ENCODE measurements around the gene NCOR2.
A peak's percentile ranks its signal among the peaks of the same experiment; 100 is the strongest.

NCOR2 gene

DNA sequence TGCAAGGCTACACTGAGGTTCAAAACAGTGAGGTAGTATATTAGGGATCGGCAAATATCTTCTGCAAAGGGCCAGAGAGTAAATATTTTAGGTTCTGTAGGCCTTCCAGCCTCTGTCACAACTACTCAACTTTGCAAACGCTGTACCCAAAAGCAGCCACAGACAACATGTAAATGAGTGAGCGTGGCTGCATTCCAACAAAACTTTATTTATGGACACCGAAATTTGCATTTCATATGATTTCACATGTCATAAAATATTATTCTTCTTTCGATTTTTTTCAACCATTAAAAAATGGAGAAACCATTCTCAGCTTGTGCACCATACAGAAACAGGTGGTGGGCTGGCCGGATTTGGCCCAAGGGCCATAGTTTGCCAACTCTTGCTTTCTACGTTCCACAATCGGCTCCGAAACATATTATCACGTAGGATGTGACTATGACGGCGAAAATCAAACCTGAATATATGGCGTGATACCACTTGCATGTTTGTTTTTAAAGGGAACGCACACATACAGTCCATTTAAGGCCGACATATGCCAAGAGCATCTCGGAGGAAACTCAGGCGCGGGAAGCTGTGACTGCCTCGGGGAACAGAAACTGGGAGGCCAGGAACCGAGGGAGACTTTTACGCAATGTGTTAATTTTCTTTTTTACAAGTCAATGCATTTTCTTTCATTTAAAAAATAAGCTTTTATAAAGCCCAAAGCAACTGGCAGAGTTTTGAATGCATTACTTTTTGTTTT, 7.1 kb downstream of the NCOR2 start:
- no peak for DNase-seq

DNA sequence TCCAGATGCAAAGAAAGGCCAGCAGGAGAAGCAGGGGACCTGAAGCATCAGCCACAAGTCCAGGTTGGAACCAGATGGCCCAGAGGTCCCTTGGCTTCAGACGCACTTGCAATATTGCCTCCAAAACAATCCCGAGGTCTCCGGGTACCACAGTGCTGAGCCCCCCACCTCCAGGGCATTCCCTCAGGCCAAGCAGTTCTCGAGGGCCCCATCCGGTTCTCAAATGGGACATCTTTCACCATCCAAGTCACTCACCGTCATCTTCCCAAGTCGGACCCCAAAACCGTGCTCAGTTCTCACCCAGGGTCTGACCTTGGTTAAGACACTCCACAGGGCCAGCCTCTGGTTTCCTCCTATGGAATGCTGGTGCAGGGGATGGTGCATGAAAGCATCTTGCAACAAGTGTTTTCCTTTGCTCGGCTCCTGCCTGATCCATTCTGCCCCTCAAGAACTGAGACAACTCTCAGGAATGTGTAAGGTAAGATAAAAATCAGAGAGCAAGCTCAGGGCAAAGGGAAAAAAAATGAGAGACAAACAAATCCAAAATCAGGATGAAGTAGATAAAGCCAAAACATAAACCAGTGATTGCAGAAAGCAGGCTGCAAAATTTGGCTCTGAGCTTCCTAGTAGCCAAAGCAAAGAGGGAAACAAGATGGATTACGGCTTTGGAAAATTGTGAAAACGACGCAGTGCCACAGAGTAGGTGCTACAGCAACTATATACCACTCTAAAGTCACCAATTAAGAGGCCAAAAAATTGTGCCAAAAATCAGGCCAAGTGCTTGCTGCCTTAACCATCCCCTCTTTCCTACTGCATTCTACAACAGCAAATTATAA, 8.0 kb downstream of the NCOR2 start:
- no peak for DNase-seq

DNA sequence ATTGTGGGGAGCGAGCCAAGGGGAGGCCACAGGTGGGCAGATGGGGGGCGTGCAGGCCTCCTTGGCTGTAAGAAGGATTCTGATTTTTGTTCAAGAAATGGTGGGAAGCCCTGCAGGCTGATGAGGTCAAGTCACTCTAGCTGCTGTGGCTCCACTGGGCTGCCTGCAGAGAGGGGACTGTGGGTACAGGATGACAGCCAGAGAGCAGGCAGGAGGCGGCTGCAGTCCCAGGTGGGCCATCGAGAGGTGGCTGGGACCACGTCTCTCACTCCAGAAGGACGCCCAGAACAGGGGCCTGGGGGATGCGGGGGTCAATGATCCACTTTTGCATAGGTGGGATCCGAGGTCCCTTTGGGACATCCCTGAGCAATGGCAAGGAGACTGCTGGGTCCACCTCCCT, 9.1 kb downstream of the NCOR2 start:
- no peak for DNase-seq

DNA sequence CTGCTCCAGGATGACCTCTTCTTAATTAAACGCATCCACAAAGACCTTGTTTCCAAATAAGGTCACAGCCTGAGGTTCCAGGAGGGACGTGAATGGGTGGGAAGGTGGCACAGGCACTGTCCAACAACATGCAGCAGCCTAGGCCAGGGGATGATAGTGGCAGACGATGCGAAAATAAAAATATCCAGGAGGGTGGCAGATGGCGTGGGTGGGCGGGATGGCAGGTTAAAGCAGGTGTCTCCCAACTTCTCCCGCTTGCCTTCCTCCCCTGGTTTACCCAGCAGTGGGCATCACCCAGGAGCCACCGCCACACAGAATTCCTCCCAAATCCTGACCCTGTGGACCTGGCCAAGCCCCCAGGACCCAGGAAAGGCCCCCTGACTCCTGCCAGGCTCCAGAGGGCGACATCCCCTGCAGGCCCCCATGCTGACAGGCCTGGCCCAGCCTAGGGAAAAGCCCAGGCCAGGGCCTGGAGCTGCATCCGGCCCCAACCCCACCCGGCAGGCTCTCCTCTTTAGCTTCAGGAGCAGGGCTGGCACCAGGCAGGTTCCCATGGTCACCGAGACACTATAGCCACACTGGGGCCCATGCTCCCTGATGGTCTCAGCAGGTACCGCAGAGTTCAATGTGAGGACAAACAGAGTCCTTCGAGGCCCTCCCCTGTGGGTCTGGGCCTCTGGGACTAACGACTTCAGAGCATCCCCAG, 9.7 kb downstream of the NCOR2 start:
- DNase-seq, result no peak

DNA sequence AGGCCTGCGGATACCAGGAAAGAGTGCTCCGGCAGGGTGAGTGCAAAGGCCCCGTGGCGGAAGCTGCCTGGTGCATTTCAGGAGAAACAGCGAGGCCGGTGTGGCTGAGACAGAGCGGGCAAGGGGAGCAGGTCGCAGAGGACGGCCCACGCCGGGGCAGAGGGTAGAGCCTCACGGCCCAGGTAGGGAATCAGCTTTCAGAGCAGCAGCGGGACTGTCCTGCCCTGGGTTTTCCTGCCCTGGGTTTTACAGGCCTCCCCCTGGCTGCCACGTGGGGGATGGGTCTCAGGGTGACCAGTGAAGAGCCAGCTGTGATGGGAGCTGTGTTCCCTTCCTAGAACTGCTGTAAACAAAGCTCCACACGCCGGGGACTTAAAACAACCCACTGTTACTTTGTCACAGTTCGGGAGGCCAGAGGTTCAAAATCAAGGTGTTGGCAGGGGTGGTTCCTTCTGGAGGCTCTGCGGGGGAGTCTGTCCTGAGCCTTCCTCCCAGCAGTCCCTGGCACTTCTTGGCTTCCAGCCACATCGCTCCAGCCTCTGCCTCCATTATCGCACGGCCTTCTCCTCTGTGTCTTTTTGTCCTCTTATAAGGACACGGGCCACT, 10.4 kb downstream of the NCOR2 start:
- DNase-seq, result peak in 31 of 56 donors; percentile 15 to 70 (median 40)

DNA sequence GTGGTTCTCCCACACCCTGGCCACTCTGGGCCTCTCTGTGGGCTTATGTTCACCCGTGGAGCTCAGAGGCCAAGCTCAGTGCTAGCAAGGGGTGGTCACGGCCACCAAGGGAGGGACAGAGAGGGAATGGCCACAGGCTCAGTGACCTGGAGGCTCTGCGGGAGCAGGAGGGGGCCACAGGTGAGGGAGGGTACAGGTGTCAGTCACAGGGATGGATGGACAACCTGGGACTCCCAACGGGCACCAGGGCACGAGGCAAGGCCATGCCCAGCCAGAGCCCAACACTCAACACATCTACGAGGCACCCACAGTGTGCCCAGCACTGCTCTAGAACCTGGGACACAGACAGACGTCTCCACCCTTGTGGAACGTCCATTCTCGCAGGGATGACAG, 11.3 kb downstream of the NCOR2 start:
- DNase-seq, result no peak

DNA sequence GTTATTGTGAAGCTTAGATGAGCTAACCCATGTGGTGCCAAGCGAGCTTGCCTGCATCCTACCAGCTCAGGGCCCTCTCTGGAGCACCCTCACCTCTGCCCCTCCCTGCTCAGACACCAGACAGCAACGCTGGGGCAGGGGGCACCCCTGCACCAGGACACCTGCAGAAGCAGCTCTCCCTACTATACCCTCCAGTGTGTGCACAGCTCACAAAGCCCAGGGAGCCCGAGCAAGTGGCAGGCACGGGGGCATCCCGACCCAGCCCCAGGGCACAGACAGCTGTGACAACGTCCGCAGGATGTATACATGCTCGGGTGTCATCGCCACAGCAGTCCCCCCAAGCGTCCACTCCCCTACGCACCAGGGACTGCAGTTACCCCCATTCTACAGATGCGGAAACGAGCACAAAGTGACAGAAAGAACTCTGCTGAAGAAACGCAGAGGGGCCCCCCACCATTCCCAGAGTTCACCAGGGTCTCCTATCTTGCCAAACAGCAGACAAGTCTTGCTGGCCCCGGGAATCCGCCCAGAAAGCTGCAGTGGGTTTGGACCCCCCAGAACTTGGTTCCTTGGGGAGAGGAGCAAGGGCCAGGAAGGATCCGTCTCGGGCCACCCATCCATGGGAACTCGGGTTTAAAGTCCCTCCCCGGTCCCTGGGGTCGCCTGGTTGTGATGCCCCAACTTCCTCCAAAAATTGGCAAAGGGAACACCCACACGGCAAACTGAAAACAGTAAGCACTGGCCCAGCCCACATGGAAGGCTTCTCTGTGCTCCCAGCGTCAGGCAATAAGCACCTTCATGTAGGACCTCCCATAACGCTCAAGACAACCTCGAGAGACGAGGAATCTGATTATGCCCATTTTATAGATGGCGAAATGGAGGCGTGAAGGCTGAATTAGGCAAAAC, 12.0 kb downstream of the NCOR2 start:
- no peak for DNase-seq

DNA sequence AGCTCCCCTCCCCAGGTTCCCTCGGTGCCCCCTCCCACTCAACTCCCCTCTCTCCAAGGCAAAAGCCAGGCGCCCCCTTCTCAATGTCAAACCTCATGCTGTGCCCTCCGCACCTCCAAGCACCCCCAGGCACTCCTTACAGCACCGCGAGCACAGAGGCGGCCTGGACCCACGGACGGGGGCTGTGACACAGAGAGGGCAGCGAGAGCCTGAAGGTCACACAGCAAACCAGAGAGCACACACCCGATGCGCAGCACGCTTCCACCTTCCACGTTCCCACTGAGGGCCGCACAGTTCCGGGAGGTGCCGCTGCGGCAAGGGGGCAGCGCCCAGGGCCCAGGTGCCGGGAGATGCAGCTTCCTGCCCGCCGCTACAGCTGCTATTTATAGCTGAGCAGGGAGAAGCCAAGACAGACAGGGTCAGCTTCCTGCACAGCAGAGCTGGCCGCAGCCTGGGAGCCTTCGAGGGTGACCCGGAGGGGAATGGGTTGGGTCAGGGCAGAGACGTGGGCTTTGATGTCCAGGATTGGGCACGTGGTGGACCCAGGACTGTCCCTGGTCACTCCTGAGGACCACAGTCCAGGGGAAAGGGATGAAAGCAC, 12.9 kb downstream of the NCOR2 start:
- DNase-seq, result no peak

DNA sequence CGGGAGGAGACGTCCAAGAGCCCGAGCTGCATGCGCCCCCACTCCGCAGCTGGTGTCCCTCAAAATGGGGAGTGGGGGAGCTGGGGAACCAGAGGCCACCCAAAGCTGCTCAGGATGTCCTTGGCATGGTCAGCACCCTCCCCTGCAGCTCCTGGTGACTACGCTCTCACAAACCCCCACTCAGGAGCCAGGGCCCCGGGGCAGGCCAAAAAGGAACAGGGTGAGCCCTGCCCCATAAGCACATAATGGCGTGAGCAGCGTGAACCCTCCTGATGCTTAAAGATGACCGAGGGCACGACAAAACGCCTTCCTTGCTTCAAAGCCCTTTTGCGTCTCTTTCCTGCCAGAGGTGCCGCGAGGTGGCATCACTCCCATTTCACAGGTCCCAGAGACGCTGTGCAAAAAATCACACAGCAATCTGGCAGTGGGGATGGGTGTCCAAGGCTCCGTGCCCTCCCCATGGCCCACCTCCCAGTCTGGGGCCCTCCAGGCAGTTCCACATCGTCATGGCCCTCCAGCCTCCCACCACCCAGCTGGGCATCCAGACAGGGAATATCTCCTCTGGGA, 13.5 kb downstream of the NCOR2 start:
- no peak for DNase-seq

DNA sequence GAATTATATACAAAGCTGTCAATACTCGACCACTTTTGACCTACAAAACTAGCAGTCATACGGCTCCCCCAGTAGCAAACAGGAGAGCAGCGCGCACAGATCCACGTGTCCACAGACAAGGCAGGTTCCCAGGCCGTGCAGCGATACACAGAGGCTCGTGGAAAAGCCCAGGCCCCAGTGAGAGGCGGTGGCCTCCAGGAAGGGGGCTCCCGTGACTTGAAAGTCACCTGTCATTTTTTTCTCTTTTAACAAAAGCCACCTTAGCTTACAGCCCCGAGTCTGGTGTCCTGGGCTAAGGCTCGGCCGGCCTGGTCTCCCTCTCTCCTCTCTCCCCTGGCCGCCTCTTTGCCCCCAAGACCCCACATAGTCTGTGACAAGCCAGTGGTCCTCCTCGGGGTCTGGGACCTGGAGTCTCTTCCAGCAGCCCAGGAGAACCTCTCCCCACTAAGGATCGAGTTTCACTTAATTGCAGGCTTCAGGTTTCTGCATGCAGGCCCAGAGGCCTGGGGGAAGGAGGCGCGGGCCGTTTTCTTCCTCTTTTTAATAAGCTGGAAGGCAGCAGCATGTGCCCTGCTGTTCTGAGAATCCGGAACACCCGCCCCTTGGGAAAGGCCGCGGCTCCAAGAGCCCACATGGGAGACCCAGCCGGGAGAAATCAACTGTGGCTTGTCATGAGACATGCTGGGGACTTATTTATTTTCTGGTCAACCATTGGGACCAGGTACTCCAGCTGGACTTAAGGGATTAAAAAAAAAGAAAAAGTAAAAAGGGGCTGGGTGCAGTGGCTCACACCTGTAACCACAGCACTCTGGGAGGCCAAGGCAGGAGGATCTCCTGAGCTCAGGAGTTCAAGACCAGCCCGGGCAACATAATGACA, 15.9 kb downstream of the NCOR2 start:
- peak in 26 of 56 donors; percentile 11 to 61 (median 32) for DNase-seq

DNA sequence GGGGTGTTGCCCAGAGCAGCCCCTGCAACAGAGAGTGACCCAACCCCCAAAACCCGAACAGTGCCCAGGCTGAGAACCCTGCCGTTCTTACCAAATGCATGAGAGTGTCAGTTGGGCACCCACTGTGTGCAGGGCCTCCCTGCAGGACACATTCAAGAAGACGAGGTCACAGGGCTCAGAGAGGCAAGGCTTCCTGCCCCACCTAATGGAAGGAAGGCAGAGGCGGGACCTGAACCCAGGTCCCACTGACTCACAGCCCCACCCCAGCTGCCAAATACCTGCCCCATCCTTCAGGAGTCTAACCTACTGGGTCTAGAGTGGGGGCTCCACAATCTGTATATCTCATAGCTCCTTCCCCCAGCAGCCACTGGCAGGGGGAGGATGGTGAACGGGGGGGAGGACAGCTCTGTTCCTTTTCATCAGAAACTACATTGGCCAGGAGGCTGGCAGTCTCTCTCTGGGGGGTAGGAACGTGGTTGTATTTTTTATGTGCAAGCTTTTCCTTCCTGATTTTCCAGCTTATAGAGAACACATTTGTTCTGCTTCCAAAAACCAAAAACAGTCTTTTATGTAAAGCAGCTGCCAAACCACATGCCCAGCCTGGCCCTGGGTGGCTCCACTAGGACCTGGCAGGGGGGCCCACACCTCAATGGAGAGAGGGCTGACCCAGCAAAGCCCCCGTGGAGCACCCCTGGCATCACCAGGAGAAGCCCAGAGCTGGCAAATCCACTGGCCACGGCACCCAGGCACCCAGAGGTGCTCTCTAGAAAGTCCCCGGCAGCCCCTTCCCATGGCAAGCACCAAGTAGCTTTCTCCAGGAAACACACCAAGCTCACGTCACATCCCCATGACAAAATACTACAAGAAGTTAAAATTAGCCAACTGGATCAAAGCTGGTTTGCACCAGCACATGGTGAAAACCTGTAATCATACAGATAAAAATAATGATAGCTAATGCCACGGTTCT, 17.0 kb downstream of the NCOR2 start:
- peak in 12 of 56 donors; percentile 14 to 67 (median 34) for DNase-seq

DNA sequence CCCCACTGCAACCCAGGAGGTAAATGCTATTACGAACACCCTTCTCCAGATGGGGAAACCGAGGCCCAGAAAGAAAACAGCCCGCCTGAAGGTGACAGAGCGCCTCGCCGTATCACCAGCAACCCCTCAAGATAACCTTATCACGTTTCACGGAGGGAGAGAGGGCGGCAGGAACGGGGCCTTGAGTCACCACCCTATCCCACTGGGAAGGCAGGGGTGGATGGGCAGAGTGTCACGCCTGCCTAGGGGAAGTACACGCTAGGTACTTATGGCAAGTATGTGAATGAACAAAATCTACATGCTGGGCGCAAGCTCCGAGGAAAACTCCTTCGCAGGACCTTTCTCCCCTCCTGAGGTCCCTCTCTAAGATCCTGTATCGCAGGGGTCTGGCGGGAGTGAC, 17.8 kb downstream of the NCOR2 start:
- DNase-seq, result no peak

DNA sequence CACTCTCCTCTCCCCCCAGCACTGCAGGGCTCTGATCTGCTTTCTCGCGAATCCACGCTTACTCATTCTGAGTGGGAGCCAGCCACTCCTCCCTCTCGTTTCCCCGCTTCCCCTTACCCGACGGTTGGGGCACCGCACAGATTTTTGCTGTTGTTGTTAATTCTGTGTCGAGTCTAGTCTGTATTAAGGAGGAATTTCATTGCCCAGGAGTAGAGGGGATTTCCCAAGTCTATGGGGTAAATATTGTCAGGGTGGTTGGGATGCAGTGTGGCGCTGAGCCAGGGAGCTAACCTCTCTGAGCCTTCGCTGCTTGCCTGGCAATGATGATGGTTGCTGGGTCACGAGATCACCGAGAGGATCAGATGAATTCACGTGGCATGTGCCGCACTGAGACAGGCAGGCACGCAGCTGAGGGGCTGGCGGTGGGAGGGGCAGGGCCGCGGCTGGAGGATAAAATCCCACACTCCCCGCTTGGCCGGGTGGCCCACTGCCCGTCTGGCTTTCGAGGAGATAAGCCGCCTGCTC, 18.5 kb downstream of the NCOR2 start:
- peak in 36 of 56 donors; percentile 15 to 86 (median 59) for DNase-seq

DNA sequence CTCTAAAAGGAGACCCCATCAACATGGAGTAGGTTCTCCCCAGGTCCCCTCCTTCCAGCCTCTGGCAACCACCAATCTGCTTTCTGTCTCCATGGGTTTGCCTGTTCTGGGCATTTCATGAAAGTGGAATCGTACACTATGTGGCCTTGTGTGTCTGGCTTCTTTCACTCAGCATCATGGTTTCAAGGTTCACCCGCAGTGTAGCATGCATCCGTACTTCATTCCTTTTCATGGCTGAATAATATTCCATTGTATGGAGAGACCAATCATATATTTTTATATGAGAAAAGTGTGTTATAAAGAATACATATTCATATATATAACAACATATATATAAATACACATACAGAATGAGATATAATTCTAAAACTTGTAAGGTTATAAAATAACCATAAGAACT, 19.8 kb downstream of the NCOR2 start:
- no peak for DNase-seq

DNA sequence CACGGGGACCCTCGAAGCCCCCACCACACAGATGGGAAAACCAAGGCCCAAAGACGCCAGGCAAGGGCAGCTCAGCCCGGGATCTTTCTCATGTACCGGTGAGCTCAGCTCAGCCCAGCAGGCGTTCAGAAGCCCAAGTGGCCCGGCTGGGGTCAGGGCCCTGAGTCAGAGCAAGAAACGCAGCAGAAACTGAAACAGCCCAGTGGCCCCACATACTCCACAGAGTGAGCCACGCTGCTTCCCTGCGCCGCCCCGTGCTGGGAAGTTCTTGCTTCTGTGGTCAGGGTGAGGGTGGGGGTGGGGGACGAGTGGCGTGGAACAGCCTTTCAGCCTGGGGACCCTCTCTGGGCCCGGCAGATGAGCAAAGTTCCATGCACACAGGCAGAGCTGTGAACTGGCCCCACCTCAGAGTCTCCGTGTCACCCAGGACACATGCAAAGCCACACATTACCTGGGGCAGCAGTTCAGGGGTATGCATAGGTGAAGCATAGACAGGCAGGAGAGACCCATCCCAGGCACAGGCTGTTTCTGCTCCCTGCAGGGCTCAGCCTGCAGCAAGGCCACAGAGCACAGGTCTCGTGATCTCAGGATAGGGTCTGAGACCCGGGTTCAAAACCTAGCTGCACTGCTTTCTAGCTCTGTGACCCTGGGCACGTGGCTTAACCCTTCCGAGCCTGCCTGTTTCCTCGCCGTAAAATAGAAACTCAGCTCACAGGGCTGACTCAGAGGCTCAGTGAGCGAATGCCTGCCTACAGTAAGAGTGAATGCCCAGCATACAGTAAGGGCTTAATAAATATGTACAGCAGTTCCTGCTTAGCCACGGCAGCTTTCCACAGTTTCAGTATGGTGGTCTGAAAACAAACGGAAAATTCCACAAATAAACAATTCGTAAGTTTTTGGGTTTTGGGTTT, 21.6 kb downstream of the NCOR2 start:
- no peak for DNase-seq

DNA sequence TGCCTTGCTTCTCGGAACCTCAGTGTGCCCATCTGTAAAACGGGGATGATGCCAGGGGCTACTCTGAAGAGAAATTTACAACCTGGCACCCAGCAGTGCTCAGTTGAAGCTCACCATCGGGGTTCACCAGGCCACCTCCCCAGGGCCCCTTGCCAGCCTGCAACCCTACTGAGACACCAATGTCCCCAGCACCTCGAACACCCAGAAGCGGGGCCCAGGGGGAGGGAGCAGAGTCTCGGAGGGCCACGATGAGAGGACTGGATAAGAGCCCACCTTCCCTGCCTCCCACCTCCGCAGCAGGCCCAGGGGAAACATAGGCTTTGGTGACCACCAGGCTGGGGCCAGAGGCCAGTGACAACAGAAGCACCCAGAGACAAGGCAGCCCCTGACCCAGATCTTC, 22.4 kb downstream of the NCOR2 start:
- DNase-seq, result no peak
